GM18873 (cell line): ENCODE measurements around the gene FAM111A.
"Not testable (repeated sequence)": the region's sequence is repeated elsewhere in the genome, so short reads cannot be mapped to it uniquely, and the experiment has no call there.

Experiments used
- ATAC-seq: cut with Tn5 transposase; IDR thresholded peaks from one replicate; pipeline ENCODE4 v1.9.1; 2021; ENCODE audit warnings: mild to moderate bottlenecking, moderate library complexity, moderate number of reproducible peaks; ENCODE audit not compliant: unreplicated experiment, low FRiP score

Gene FAM111A, protein sequence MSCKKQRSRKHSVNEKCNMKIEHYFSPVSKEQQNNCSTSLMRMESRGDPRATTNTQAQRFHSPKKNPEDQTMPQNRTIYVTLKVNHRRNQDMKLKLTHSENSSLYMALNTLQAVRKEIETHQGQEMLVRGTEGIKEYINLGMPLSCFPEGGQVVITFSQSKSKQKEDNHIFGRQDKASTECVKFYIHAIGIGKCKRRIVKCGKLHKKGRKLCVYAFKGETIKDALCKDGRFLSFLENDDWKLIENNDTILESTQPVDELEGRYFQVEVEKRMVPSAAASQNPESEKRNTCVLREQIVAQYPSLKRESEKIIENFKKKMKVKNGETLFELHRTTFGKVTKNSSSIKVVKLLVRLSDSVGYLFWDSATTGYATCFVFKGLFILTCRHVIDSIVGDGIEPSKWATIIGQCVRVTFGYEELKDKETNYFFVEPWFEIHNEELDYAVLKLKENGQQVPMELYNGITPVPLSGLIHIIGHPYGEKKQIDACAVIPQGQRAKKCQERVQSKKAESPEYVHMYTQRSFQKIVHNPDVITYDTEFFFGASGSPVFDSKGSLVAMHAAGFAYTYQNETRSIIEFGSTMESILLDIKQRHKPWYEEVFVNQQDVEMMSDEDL

DNA sequence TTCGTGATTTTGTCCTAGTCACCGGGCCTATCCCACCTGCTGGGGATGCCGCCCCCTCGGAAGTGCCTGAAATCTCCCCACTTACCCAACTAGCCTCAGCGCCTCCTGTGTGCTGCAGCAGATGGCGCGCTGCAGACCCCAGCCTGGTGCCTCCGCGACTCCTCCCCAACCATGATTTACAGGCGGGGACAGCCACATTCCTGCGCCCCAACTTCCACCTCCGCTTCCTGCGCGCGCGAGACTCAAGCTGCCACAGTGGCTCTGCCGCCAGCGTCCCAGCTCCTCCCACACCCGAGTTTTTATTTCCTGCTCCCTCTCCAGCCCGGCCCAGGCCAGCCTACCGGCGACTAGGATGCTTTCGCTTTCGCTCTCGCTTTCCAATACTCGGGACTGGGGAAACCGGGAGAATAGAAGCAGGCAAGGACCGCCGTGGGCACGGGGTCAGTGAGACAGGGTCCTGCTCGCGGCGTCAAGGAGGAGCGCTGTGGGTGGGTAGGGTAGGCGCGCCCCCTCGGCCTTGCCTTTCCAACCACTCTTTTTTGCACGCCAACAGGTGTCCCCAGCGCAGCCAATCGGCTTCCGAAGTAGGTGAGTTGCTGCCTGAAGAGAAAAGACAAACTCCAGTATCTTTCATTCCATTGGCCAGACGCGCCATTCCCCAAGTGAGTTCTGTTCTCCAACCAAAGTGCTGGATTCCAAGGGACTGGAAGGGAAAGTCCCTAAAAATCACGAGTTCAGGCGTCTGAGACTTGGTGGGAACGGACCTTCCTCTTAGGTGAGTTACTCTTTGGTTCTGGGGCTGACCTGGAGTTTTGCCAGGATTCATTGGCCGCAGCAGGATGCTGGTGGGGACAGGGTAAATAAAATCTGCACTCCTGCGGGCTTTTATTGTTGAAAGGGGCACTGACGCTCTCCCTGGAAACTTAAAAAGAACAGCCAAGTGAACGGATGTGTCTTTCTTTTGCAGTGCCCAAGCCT lies at the start of gene FAM111A:
Gene FAM111A (plus strand): TSS at position 327 of the 978 bp plus-strand sequence. CDS start 6,017 bp downstream, outside the sequence.
- peak; percentile 71 for ATAC-seq

DNA sequence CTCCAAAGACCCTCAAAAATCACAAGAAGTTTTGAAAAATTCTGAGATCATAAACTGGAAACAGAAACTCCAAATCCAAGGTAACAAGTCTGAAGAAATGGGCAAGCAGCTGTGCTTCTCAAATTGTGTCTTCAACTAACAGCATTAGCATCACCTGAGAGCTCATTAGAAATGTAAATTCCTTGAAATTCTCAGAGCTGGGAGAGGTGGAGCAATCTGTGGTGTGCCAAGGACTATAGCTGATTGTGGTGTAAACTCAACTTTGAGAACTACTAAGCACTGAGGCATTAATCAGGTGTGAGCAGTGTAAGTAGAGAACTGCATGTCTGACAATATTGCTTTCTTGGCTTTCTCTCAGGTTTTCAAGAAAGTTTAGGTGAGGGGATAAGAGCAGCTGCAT lies 49.1 kb upstream of the FAM111A start:
- ATAC-seq = not testable (repeated sequence)

DNA sequence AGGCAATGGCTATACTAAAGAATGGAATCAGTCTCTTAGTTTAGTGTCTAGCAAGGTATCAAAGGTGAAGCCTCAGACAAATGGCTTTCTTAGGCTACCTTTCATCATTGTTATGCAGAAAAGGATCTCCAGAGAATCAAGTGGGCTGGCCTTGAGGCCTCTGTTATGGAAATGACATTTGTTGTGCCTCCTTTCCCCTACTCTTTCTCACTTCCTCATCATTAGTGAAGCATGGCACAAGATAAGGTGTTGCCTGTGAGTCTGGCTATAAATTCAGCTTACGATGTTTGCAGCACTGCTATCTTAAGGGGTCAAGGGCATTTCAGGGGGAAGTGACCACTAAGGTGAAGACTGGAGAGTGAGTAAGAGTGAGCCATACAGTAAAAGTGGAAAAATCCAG lies 47.4 kb upstream of the FAM111A start:
- peak; percentile 64 for ATAC-seq

DNA sequence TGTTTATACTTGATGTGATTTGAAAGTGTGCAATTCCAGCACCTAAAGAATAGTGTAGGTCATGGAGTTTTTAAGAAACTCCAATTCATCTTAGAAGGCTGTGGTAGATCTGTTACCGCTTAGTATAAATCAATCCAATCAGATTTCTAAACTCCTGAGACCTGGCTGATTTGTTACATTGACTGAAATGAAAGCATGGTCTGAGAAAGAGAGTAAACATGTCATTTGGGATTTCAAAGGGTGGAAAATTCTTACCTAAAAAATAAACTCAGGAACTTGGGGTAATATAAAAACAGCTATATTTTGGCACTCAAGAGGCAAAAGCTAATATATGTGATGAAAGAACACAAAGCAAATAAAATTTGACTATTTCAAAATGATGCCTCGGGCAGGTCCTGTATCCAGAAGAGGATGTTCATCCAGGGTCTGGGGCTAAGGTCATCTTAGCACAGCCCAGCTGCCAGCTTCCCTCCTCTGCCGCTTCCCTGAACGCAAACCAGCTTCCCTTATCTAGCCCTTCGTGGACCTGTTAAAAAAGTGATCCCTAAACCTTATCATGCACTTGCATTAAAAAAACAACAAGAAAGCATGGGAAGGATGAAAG lies 46.6 kb upstream of the FAM111A start:
- not testable (repeated sequence) for ATAC-seq

DNA sequence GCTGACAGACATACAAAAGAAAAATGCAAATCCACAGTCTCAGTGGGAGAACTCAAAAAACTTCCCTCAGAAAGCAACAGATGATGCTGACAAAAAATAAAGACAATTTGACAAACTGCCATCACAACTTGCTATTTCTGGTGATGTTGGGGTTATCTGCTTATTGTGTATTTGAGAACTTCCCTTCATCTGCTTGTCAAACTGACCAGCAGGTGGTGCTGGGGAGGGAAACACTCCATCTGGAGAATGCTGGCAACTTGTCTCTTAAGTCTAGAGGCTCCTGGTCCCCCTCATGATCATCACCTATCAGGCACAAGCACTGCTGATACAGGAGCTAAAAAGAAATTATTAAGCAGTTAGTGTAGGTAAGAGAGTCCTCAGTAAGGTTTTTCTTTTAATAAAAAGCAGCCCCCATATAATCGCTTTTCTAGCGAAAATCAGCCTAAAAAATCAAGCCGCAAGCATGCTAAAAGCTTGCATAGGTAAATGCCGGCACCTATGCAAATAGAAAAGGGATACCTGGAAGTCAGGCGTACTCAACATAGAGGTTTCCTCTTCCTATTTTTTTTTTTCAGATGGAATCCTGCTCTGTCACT lies 45.4 kb upstream of the FAM111A start:
- ATAC-seq = peak; percentile 35

DNA sequence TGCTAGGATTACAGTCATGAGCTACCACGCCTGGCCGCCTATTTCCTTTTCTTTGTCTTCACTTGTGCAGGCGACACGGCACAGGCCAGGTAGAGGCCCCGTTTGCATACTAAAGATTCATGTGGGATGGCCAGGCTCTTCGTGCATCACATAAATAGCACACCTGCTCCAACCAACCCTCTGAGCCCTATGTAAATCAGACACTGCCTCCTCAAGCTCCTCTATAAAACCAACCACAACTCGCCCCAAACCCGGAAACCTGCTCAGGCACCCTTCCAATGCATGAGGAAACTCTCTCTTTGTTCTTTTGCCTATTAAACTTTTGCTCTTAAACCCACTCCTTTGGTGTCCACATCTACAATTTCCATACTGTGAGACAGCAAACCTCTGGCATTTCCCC lies 44.7 kb upstream of the FAM111A start:
- not testable (repeated sequence) for ATAC-seq

DNA sequence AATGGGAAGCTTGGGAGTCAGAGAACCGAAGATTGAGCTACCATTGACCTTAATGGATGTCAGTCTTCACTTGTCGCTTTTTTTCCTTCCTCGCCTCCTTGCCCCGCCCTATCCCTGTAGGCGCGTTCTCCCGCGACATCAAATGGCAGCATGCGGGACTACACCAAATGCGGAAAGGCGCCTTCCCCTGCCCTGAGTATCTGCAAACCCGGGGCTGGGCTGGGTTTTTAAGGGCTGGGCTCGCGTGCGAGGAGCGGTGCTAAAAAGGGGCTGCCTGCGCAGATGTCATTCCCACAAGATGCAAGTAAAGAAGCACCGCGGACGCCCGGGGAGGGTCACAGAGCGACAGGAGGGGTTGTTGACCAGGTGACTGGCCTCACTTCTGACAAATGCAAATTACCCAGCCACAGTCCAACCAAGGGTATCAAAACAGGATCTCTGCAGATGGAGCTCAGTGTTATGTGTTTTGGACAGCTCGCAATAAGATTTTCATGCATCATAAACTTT lies 40.3 kb upstream of the FAM111A start:
- ATAC-seq = peak; percentile 61

DNA sequence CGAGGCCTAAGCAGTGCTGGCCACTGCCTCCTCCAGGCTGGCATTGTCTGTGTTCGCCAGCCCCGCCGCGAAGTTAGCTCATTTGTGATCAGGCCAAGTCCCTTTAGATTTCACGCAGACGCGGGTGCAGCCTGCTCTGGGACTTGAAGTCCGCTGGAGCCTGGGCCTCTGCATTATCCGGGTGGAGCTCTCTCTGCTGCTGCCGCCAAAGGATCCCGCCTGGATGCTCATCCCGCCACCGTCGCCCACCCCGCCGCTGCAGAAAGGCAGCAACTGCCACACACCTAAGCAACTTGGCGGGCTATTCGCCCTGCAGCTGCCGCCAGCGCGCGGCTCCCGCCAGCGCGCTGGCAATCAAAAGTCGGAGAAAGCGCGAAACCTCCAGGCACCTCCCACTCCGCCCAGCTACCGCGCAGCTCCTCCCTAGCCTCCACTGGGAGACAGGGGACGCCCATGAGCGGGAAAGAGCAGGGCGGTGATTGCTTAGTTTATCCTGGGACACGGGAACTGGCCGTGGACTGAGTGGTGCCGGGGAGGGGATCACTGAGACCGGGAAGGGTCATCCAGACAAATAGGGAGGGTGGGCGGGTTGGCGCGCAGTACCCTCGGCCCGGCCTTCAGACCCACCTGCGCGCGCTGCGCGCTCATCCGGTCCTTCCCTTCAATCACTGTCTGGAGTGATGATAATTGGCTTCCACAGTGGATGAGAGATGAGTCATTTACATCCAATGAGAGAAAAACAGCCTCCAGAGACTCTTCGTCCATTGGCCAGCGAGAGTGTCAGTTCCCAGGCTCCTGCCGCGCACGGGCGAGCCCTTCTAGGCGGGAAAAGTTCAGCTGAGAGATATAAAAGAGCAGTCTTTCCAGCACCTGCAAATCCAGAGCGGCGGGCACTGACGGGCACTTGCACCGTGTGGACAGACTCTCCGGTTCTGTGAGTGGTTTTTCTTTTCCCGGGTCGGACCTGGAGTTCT lies 36.0 kb upstream of the FAM111A start, which contains the start of gene FAM111B:
Gene FAM111B (plus strand): TSS at position 875 of the 974 bp plus-strand sequence. CDS start 2,389 bp downstream, outside the sequence.
- ATAC-seq = peak; percentile 73

DNA sequence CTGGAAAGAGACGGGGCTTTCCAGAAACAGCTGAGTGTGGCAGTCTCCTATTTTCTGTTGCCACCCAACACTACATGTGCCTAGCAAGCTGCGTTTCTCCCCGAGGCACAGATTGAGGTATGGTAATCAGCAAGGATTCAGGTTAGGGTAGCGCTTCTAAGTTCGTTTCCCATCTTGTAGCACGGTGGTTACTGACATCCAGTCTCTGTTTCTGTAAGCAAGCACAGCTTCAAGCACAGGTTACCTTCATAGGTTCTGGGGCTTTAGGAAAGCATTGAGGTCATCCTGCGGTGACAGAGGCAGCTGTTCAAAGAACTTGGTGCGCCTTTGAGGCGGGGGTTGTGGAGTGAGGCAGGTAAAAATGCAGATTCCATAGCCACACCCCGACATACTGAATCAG lies 34.9 kb upstream of the FAM111A start:
- ATAC-seq = peak; percentile 41

DNA sequence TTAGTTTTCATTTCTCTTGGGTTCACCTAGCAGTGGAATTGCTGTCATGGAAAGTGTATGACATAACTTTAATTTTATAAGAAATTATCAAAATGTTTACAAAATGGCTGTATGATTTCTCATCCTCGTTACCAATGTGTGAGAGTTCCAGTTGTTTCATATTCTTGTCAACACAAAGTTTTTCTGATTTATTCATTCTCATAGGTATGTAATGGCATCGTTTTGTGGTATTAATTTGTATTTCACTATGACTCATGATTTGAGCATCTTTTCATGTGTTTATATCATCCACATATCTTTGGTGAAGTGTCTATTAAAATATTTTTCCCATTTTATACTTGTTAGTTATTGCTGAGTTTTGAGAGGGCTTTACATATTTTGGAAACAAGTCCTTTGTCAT lies 30.2 kb upstream of the FAM111A start:
- no peak for ATAC-seq

DNA sequence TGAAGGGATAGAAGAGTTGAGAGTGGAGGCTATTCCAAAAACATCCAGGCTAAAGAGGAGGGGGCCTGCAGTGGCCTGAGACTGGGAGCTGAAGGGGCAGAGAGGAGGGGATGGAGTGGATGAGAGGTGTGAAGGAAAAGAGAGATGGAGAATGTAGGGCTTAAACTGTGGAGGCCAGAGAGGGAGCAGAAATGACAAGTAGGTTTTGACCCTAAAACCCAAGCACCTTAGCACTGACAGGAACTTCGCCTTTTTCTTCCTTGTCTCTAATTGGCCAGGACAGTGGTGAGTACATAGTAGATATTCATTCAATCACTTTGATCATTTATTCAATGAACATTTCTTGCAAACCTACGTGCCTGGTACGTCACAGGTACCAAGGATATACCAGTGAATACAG lies 28.3 kb upstream of the FAM111A start:
- ATAC-seq = no peak

DNA sequence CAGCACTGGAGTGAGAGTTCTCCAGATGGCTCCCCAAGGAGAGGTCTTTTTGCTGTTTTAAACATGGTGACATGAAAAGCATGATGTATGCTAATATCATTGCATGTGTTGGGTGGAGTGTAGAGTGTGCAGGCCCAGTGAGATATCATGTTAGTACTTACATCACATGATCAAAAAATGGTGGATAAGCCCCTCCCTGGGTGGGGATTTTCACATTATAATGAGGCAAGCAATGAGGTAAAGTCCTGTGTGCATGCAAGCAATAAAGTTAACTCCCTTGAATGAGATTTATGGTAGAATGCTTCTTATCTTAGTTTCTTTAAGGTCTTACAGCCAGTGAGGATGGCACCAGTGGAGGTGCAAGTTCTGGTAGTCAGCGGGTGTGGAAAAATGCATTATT lies 27.1 kb upstream of the FAM111A start:
- ATAC-seq = no peak

DNA sequence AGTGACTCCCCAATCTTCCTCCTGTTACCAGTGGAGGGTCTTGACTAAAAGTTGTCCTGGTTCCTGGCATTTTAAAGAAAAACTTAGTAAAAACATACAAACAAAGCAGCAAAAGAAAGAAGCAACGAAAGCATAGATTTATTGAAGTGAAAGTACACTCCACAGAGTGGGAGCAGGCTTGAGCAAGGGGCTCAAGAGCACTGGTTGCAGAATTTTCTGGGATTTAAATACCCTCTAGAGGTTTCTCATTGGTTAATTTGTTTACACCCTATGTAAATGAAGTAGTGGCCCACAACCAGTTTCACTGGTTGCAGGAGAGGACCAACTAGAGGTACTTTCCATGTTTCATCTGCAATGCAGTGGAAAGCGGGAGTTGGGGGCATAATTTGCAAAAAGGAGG lies 24.9 kb upstream of the FAM111A start:
- no peak for ATAC-seq

DNA sequence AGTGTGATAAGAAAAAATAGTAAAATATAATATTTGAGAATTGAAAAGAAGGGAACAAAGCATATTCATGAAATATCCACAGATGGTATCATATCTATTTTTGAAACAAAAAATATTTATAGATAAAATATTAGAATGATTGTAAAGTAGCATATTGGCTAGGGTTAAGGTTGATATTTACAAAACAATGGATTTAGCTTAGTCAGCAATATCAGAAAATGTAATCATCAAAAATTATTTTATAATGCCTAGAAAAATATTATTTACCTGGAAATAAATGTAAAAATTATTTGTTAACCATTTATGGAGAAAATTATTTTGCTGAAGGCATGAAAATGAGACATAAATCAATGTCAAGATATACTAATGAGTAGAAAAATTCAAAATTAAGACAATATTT lies 22.8 kb upstream of the FAM111A start:
- ATAC-seq = no peak

DNA sequence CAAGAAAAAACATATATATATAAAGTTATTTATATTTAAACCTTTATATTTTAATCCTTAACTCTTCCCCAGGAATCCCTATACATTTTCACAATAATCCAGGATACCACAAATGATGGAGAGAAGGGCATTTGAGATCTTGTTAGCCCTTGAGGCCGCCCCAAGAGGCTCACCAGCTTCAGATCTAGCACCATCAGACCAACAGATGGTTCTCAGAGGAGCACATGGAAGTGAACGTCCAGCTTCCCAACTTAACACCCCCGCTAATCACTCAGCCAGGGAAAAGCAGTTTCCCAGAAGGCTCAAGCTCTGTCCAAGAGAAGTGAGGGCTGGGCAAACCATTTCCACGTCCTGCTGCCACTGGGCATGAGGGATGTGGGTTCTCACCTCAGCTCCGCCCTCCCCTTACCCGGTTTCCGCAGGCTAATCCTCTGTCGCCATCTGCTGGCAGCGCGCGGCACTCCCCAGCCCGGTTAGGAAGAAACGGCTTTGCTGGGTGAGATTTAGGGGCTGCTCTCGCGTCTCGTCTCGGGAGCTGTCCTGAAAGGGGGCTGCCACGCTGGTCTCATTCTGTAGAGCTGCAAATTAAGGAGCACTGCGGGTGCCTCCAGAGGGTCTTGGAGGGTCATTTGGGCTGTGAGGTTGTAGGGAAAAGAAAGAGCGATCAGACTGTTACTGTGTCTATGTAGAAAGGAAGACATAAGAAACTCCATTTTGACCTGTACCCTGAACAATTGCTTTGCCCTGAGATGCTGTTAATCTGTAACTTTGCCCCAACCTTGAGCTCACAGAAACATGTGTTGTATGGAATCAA lies 6.8 kb upstream of the FAM111A start:
- ATAC-seq = peak; percentile 86

DNA sequence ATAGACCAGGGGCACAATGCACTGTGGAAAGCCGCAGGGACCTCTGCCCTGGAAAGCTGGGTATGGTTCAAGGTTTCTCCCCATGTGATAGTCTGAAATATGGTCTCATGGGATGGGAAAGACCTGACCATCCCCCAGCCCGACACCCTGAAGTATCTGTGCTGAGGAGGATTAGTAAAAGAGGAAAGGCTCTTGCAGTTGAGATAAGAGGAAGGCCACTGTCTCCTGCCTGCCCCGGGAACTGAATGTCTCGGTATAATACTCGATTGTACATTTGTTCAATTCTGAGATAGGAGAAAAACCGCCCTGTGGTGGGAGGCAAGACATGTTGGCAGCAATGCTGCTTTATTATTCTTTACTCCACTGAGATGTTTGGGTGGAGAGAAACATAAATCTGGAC lies 6.1 kb upstream of the FAM111A start:
- ATAC-seq = not testable (repeated sequence)

DNA sequence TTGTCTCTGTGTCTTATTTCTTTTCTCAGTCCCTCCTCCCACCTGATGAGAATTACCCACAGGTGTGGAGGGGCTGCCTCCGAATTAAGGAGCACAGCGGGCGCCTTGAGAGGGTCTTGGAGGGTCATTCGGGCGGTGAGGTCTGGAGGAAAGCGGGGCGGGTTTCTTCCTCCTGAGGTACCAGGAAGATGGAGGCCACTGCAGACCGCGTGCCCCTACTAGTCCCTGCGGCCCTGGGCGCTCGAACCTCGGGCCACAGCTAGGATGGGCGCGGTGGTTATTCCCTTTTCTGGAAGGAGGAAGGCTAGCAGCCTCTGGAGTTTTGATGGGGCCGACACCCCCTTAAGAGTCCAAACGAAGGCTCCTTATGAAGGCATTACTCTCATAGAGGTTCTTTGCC lies 5.5 kb upstream of the FAM111A start:
- ATAC-seq = no peak

DNA sequence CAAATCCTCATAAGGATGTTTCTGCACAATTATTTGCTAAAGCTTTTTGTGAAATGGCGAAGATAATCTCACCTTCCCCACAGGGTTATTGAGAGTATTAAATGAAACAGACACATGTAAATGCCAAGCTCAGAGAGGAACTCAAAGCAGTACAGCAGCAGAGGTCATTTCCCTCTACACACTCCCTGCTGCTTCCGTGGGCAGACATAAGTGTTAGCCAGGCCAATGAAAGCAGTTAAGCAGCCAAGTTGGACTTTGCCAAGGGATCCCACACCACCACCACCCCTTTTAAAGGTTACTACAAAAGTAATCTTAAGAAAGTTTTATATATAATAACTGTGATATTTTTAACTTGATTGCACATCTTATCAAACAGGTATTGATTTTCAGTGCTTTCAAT lies 4.0 kb upstream of the FAM111A start:
- no peak for ATAC-seq
